Endothelial cell of umbilical vein (primary cell): ENCODE measurements around the gene EFR3B. TPM values are rescaled to one million over a fixed set of nuclear protein-coding genes. Genes with fewer than 3 reads are reported as not detected.

Experiments used
- BruUV-seq: library from RNA; stranded (reverse); fragments of 400-500 nt; replicated peaks from 2 replicates; lab custom pipeline; 2021; lab: Mats Ljungman, UMichigan
- CTCF ChIA-PET: fragments of 300-600, 350-600 bp; sonication (Branson Sonifier 250); formaldehyde crosslinking; loops from one replicate; lab custom pipeline; 2021; ENCODE audit warnings: antibody characterized with exemption, inconsistent platforms; lab: Charles Lee
- POLR2A ChIA-PET: fragments of 300-600, 350-600 bp; sonication (Branson Sonifier 250); formaldehyde crosslinking; loops from one replicate; lab custom pipeline; 2021; ENCODE audit warnings: antibody characterized with exemption, inconsistent platforms; lab: Charles Lee
- DNase-seq: peaks from one replicate; pipeline ENCODE4 v3.0.0-alpha.2; 2011; ENCODE audit warnings: low read depth, low spot score
- FAIRE-seq: peaks from 2 replicates; lab custom pipeline; 2011; peaks lifted over from hg19 to GRCh38; lab: Jason Lieb, UNC
- H2AFZ ChIP-seq: 2 replicates; pipeline ENCODE4 v1.6.0; 2012; ENCODE audit warnings: low read depth, low read length, control low read depth, inconsistent platforms
- H3K27ac ChIP-seq: 2 replicates; pipeline ENCODE4 v1.5.1; 2011; ENCODE audit warnings: low read depth, mild to moderate bottlenecking, control low read depth, low read length, moderate library complexity; ENCODE audit not compliant: insufficient read depth
- H3K27me3 ChIP-seq, 2 experiments: 2 replicates each; pipeline versions ENCODE4 v1.6.0 to v1.6.1; 2011; ENCODE audit warnings: low read length in 2 of 2, mixed read lengths in 1 of 2; ENCODE audit not compliant: control insufficient read depth in 2 of 2, insufficient read depth in 2 of 2
- H3K36me3 ChIP-seq, 2 experiments: 2 replicates in 1 of 2; 3 replicates in 1 of 2; pipeline ENCODE4 v1.5.1; 2011; ENCODE audit warnings: low read length in 2 of 2, mild to moderate bottlenecking in 1 of 2, moderate library complexity in 1 of 2; ENCODE audit not compliant: control insufficient read depth in 2 of 2, insufficient read depth in 2 of 2; ENCODE audit errors: extremely low read depth in 1 of 2
- H3K4me1 ChIP-seq: 3 replicates; pipeline ENCODE4 v1.5.1; 2011; ENCODE audit warnings: mild to moderate bottlenecking, low read length; ENCODE audit not compliant: control insufficient read depth, insufficient read depth; ENCODE audit errors: extremely low read depth
- H3K4me2 ChIP-seq: 2 replicates; pipeline ENCODE4 v1.6.1; 2011; ENCODE audit warnings: low read length, control low read depth, mixed read lengths; ENCODE audit not compliant: insufficient read depth
- H3K4me3 ChIP-seq, 3 experiments: fragments of 200-600 bp in 1 of 3; sonication (generic), shearing (Covaris generic) in 1 of 3; replicated peaks in 1 of 3; 2 replicates each; pipeline ENCODE4 v1.5.1; 2011 to 2016; ENCODE audit warnings: control low read depth in 3 of 3, low read length in 3 of 3, mild to moderate bottlenecking in 2 of 3, inconsistent platforms in 1 of 3, low read depth in 1 of 3, moderate library complexity in 1 of 3; ENCODE audit not compliant: insufficient read depth in 1 of 3
- H3K79me2 ChIP-seq: 2 replicates; pipeline ENCODE4 v1.6.0; 2012; ENCODE audit warnings: low read length, inconsistent platforms; ENCODE audit not compliant: control insufficient read depth, insufficient read depth
- H3K9ac ChIP-seq: replicated peaks from 2 replicates; pipeline ENCODE3; 2011; ENCODE audit warnings: low read length, control low read depth; ENCODE audit not compliant: insufficient read depth; ENCODE audit errors: extremely low read depth
- H3K9me1 ChIP-seq: replicated peaks from 3 replicates; pipeline ENCODE4 v1.6.0; 2011; ENCODE audit warnings: mild to moderate bottlenecking, low read length; ENCODE audit not compliant: control insufficient read depth, insufficient read depth; ENCODE audit errors: extremely low read depth
- H3K9me3 ChIP-seq: replicated peaks from 2 replicates; pipeline ENCODE4 v1.5.1; 2012; ENCODE audit warnings: low read length, inconsistent platforms; ENCODE audit not compliant: control insufficient read depth, insufficient read depth
- H4K20me1 ChIP-seq: replicated peaks from 2 replicates; pipeline ENCODE3; 2011; ENCODE audit warnings: mild to moderate bottlenecking, low read length; ENCODE audit not compliant: control insufficient read depth, insufficient read depth; ENCODE audit errors: extremely low read depth
- CTCF ChIP-seq, 2 donors: IDR thresholded peaks; 1 replicate in 1 of 2; 2 replicates in 1 of 2; pipeline ENCODE4 v1.5.1; 2011; ENCODE audit warnings: low read length in 2 of 2, mild to moderate bottlenecking in 2 of 2, moderate library complexity in 2 of 2, control low read depth in 1 of 2, inconsistent platforms in 1 of 2, low read depth in 1 of 2; ENCODE audit not compliant: insufficient read depth in 1 of 2; ENCODE audit errors: extremely low read depth in 1 of 2
- EZH2 ChIP-seq: IDR thresholded peaks from 2 replicates; pipeline ENCODE4 v1.6.1; 2012; ENCODE audit warnings: borderline replicate concordance, low read depth, mild to moderate bottlenecking, moderate library complexity, low read length, inconsistent platforms; ENCODE audit not compliant: severe bottlenecking
- FOS ChIP-seq: IDR thresholded peaks from 2 replicates; pipeline ENCODE4 v1.6.1; 2011; ENCODE audit warnings: mild to moderate bottlenecking, low read length, moderate library complexity, borderline replicate concordance; ENCODE audit not compliant: insufficient read depth
- GATA2 ChIP-seq: IDR thresholded peaks from 2 replicates; pipeline ENCODE4 v1.7.0; 2011; ENCODE audit warnings: low read depth, mild to moderate bottlenecking, moderate library complexity, mixed read lengths, low read length; ENCODE audit not compliant: insufficient read length, insufficient read depth
- JUN ChIP-seq: IDR thresholded peaks from 2 replicates; pipeline ENCODE4 v1.6.1; 2011; ENCODE audit warnings: borderline replicate concordance, low read depth; ENCODE audit not compliant: insufficient read length, insufficient read depth
- MAX ChIP-seq: IDR thresholded peaks from 2 replicates; pipeline ENCODE4 v1.6.1; 2011; ENCODE audit not compliant: insufficient read depth, insufficient read length
- MYC ChIP-seq: IDR thresholded peaks from one replicate; pipeline ENCODE4 v1.6.1; 2011; ENCODE audit warnings: mild to moderate bottlenecking, low read depth, low read length
- POLR2A ChIP-seq: IDR thresholded peaks from 2 replicates; pipeline ENCODE4 v1.6.1; 2012; ENCODE audit warnings: low read depth, mild to moderate bottlenecking, control low read depth, low read length
- POLR2AphosphoS5 ChIP-seq: IDR thresholded peaks from 2 replicates; pipeline ENCODE4 v1.6.1; 2012; ENCODE audit warnings: low read depth, mild to moderate bottlenecking, control low read depth, low read length, moderate library complexity; ENCODE audit not compliant: insufficient read depth
- dilution Hi-C: fragments of 300-500 bp; cut with MboI; formaldehyde crosslinking; loops from one replicate; pipeline ENCODE4 v1.15.0; 2019; ENCODE audit warnings: low sequenced_read_pairs; ENCODE audit not compliant: extremely low pct_ligation_motif_present
- intact Hi-C: fragments of 100-400 bp; cut with micrococcal nuclease; formaldehyde crosslinking; loops from one replicate; pipeline ENCODE4 v1.10.0; 2022
- polyA plus RNA-seq, 4 experiments: library from polyadenylated mRNA; depleted of rRNA in 3 of 4; stranded (reverse) in 3 of 4; unstranded in 1 of 4; fragments of >200 nt; gene quantifications; 2 replicates each; pipeline versions ENCODE4 v1.2.1 to v1.2.3, GENCODE V29; 2011 to 2012; ENCODE audit warnings: missing spikeins in 1 of 4
- total RNA-seq: library from RNA; stranded (reverse); gene quantifications from 2 replicates; pipeline ENCODE4 v1.2.3, GENCODE V29; 2021

EFR3B gene
- total and polyA plus RNA-seq, 2 donors (not counting 3 experiments of a cell fraction or from before 2014, with no cell fraction given) = 0.15 to 0.77 TPM

- Histone ChIP-seq H2AFZ (no peak overlapping the region), H3K27me3 (no peaks in the 10 kb centered on the region), H3K4me1 (no peaks in the 10 kb centered on the region), H3K79me2 (no peaks in the 10 kb centered on the region), H3K9me1 (no peaks in the 10 kb centered on the region), H3K9me3 (no peaks in the 10 kb centered on the region), H4K20me1 (no peaks in the 10 kb centered on the region), H3K4me2 (no peak overlapping the region), H3K36me3 (no peaks in the 10 kb centered on the region), H3K9ac (no peak overlapping the region), H3K27ac (no peak overlapping the region), H3K4me3 (no peak overlapping the region)
- DNase-seq (no peak), FAIRE-seq (no peak)
- dilution Hi-C loops (no loop called here), intact Hi-C loops (no loop called here)
- ChIA-PET POLR2A (no interaction called here), CTCF (no interaction called here)
- no peak for TF ChIP-seq CTCF (IDR thresholded peaks at IDR 0.05; ENCODE audit: extremely low read depth in 1 of 2, insufficient read depth in 1 of 2, low read depth in 1 of 2, low read length in 2 of 2)
- TF ChIP-seq POLR2AphosphoS5 = no peak
- no peak for TF ChIP-seq MYC
- TF ChIP-seq JUN = no peak
- no peak for TF ChIP-seq POLR2A
- no peak for TF ChIP-seq FOS
- TF ChIP-seq GATA2 = no peak
- TF ChIP-seq EZH2 = no peak
- TF ChIP-seq MAX = no peak
- BruUV-seq = no TSS peak
Observed at GRCh38 chr2:25065768-25066167, 23.9 kb downstream of the EFR3B start.
